ENCODE results near the gene IDH3G.

IDH3G gene

DNA sequence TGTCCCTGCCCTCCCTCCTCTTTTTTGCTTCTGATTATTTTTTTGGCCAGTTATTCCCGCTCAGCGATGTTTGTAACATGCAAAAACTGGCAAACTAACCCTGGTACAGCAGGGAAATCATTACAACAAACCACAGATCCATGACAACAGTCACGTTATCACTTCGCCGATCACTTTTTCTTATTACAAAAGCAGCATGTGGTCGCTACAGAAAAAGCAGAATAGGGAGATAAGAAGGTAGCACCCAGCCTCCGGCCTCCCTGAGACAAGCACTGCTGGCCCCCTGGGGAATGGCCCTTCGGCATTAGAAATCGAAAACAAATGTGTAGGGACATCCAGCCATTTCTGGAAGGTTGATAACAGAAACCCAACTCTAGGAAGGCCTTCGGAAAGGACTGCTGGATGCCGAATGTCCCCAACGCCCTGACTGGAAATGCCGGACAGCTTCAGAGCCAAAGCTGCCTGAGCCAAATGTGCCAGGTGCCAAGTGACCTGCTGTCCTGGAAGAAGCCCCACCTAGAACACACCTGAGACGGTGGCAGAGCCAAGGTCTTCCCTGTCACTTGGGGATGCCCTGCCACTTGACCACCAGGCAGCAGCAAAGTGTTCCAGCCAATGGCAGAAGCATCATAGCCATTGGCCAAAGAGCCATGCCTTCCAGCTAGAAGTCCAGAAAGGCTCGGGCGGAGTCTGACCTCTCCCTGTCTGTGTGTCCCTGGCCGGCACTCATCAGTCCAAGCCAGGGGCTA, 2.9 kb downstream of the IDH3G start:
- no peak for DNase-seq (ENCODE audit: low spot score)

DNA sequence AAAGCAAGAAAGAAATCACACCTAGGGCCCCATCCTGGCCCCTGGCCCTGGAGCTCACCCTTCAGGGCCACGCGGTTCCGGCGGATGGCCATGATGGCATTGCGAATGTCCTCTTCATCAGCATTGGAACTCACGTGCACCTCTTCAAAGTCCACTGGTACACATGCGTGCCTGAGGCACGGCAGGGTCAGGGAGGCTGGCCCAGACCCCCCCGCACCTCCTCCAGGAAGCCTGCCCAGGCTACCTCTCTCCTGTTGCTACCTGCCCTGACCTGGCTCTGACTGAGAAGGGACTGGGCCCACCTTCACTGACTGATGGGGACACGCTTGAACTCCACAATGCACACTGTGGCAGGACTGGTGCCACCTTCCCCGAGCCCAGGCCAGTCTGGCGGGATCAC, 4.5 kb downstream of the IDH3G start:
- DNase-seq (ENCODE audit: low spot score) = no peak

DNA sequence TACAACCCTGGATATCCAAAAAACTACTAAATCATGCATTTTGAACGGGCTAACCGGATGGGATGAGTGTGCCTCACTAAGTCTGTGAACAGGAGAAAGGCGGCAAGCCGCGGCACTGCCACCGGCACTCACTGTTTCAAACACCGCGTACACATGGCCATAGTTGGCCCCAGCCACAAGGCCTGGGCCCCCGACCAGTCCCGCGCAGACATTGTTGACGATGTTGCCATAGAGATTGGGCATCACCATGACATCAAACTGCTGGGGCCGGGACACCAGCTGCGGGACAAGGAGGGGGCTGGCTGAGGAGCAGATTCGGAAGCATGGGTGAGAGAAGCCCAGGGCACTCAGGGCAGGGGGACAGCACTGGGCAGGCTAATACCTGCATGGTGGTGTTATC, 7.5 kb downstream of the IDH3G start:
- no peak for DNase-seq (ENCODE audit: low spot score)

DNA sequence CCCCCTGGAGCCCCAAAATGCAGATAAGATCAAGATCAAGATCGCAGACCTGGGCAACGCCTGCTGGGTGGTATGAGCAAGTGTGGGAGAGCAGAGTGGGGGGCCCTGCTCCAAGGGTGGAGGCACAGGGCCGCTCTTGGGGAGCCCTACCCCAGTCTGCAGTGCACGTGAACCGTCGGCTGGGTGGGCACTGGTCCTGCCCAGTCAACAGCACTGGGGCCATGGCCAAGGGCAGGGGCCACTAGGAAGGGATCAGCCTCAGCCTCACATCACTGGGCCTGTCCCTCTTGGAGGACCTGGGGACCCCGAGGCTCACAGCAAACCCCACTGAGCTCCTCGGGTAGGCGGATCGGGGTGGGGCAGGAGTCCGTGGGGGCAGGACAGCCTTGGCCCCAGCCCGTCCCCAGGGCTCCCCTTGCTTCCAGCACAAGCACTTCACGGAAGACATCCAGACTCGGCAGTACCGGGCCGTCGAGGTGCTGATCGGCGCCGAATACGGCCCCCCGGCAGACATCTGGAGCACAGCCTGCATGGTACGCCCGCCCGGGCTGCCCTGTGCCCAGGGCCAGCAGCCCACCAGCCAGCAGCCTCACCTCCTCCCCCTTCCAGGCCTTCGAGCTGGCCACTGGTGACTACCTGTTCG, 9.7 kb downstream of the IDH3G start:
- no peak for DNase-seq (ENCODE audit: low spot score)

DNA sequence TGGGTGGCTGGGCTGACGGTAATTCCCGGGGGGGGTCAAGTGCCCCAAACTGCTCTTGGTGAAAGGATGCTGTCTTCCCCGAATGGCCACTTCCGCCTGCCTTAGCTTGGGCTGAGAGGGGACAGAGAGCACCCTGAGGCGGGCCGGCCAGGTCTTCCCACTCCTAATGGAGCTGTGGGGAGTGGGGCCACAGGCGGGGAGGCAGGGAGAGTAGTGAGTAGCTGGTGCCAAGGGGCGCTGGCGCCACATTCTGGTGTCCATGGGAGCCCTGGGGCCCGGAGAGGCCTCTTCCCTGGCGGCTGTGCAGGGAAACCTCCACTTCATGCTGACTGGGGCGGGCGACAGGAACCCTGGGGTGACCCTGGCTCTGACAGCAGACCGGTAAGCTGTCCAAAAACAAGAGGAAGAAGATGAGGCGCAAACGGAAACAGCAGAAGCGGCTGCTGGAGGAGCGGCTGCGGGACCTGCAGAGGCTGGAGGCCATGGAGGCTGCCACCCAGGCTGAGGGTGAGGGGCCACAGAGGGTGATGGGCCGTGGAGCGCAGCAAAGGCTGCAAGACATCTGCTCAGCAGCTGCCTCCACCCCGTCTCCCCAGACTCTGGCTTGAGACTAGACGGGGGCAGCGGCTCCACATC, 10.7 kb downstream of the IDH3G start:
- no peak for DNase-seq (ENCODE audit: low spot score)

DNA sequence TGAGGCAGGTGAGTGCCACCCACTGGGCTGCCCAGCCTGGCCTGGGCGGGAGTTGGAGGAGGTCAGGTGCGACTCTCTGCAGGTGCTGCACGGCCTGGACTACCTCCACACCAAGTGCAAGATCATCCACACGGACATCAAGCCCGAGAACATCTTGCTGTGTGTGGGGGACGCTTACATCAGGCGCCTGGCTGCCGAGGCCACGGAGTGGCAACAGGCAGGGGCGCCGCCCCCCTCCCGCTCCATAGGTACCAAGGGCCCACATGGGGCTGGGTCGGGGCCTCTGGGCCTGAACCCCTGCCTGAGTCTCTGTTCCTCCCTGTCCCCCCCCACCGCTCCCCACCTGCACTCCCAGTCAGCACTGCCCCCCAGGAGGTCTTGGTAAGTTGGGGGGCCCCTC, 11.3 kb downstream of the IDH3G start:
- DNase-seq (ENCODE audit: low spot score) = no peak

DNA sequence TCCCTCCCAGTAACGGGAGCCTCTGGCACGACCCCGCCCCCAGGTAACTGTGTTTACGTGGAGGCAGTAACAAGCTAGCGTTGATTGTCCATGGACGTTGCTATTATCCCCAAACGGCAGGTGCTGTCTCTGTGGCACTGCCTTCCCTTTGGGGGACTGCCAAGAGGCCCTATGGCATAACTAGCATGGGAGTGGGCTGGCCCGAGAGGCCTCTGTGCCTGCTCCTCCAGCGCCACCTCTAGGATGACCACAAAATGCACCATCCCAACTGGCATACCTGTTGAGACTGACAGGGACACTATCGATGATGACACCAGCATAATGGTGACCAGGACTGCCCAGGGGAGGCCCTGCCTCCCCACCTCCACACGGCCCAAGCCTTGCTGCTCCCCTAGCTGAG, 11.9 kb downstream of the IDH3G start:
- DNase-seq (ENCODE audit: low spot score) = no peak

DNA sequence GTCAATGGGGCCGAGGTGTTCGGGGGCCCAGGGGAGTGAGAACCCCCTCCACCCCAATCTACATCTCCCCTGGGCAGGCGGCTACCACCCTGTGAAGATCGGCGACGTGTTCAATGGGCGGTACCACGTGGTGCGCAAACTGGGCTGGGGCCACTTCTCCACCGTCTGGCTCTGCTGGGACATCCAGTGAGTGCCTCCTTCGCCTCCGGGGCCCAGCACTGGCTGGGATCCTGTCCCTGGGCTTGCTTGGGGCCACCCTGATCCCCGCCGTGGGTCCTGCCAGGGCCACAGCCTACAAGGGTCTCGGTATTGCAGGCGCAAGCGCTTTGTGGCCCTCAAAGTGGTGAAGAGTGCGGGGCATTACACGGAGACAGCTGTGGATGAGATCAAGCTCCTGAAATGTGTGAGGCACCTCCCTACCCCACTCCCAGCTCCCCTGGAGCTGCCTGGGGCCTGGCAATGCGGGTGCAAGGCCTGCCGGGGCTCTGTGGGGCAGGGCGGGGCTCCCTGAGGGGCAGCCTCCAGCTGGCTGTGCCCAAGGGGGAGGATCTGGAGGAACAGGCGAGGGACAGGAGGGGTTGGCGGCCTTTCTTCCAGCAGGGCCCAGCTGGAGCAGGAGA, 12.6 kb downstream of the IDH3G start:
- DNase-seq (ENCODE audit: low spot score) = no peak

DNA sequence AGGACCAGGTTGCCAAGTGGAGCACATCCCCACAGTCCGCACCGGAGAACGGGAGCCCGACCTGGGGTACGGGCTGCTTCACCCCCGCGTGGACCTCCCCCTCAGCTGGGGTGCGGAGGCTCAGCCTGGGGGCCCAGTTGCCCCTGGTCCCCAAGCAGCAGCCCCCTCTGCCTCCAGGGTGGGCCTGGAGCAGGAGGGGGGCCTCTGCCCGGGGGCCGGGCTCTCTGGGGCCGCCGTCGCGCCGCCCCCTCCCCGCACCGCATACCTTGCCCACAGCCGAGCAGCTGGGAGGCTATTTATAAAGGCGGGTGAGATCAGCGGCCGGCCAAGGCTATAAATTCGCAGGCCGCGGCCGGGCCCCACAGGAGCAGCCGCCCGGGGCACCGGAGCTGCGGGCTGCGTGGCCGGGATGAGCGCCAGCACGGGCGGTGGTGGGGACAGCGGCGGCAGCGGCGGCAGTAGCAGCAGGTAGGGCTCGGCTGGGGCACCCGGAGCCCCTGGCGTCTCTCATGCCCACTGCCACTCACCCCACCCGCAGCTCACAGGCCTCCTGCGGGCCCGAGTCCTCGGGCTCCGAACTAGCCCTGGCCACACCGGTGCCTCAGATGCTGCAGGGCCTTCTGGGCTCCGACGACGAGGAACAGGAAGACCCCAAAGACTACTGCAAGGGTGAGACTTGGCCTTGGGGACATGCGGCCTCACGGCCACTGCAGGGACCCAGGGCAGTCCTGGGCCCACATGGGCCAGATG, 13.3 kb downstream of the IDH3G start, which contains the start of gene SRPK3:
Gene SRPK3 (plus strand): TSS at position 364 of the 750 bp plus-strand sequence. CDS start 46 bp downstream, at position 410.
- no peak for DNase-seq (ENCODE audit: low spot score)

DNA sequence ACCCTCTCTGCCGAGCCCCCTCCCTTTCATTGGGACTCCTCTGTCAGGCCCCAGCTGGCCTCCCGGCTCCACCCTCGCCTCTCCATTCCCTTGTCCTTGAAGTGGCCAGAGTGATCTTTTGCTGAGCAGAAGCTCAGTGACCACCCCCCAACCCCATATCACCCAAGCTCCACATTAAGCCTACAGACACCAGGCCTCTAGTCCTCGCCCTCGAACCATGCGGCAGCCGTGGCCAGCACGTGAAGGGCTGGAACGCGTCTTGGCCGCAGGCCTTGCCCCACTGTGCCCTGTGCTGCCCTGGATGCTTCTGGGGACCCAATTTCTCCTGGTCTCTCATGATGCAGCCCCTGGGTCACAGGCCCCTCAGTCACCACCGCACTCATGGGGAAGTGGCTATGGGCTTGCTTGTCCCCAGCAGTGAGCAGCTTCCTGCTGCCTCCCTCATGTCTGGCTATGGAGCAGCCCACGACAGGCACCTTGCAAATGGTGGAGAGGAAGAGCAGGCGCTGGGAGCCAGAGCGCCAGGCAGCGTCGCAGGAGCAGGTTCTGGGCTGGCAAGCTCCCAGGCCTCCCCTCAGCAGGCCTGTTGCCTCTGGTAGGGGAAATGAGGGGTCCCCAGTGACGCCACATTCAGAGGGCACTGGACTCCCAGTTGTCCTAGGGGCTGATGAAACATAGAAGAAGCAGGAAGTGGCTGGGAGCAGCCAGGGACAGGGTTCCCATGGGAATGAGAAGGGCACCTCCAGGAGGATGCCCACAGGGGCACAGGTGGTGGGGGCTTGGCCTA, 14.1 kb downstream of the IDH3G start:
- DNase-seq (ENCODE audit: low spot score) = no peak

DNA sequence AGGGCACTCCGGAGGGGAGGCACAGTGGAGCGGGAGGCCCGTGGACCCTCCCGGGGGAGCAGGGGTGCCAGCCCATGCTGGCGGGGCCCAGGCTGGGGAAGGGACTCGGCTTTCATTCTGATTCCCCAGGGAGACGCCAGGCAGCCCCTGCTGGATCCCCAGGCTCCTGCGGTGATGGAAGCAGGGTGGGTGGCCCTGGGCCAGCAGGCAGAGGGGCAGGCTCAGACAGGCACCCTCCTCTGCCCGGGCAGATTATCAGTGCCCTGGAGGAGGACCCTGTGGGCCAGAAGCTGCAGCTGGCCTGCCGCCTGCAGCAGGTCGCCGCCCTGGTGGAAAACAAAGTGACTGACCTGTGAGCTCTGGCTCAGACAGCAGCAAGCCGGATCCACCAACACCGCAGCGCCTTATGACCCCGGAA, 15.5 kb downstream of the IDH3G start:
- no peak for DNase-seq (ENCODE audit: low spot score)

DNA sequence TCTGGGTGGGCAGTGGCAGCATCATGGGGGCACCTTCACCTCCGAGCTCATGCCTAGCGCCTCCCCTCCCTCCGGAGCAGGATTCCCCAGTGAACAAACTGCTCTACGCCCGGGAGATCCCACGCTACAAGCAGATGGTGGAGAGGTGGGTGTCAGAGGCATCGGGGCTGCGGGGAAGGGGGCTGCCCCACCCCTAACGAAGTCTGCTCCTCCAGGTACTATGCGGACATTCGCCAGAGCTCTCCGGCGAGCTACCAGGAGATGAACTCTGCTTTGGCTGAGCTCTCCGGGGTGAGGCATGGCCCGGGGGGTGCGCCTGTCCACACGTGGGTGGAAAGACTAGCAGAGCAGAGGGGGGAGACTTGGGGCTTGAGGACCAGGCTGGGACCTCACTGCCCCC, 16.0 kb downstream of the IDH3G start:
- DNase-seq (ENCODE audit: low spot score) = no peak

DNA sequence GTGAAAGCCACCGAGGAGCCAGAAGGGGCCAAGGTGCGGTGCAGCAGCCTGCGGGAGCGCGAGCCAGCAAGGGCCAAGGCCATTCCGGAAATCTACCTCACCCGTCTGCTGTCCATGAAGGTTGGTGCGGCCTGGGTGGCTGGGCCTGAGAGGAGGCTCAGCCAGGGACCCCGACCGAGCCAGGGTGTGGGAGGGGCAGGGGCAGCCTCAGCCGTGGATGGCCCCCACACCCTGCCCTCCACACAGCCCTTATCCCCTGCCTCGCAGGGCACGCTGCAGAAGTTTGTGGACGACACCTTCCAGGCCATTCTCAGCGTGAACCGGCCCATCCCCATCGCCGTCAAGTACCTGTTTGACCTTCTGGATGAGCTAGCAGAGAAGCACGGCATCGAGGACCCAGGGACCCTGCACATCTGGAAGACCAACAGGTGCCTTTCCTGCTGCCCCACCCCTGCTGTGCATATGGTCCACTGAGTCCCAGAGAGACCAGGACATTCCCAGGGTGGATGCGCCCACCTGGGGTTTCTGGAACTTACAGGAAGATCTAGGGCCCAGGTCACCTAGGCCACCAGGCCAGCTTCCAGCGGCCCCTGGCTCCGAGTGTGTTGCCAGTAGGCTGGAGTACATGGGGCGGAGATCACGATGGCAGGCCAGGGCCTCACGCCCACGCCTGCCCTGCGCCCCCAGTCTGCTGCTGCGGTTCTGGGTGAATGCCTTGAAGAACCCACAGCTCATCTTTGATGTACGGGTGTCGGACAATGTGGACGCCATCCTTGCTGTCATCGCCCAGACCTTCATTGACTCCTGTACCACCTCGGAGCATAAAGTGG, 16.7 kb downstream of the IDH3G start:
- DNase-seq (ENCODE audit: low spot score) = no peak

DNA sequence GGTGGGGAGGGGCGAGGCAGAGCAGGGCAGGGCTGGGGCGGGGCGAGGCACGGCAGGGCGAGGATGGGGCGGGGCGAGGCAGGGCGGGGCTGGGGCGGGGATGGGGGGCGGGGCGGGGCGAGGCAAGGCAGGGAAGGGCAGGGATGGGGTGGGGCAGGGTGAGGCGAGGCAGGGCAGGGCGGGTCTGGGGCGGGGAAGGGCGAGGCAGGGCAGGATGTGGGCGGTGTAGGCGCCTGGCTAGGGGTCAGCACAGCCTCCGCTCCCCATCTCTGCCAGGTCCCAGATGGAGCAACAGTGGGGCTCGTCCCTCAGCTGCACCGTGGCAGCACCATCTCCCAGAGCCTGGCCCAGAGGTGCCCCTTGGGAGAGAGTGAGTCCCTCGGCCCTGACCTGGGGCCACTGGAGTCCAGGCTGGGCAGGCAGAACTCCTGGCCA, 17.5 kb downstream of the IDH3G start:
- DNase-seq (ENCODE audit: low spot score) = no peak

DNA sequence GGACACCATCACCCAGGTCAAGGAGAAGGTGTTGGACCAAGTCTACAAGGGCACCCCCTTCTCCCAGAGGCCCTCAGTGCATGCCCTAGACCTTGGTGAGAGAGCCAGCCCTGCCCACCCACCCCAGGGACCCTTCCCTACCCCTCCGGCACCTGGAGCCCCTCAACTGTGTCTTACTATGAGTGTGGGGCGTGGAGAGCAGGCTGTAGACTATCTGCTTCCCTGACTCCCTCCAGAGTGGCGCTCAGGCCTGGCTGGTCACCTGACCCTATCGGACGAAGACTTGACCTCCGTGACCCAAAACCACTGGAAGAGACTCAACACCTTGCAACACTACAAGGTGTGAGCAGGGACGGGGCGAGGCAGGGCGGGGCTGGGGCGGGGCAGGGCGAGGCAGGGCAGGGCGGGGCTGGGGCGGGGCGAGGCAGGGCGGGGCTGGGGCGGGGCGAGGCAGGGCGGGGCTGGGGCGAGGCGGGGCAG, 18.0 kb downstream of the IDH3G start:
- no peak for DNase-seq (ENCODE audit: low spot score)

DNA sequence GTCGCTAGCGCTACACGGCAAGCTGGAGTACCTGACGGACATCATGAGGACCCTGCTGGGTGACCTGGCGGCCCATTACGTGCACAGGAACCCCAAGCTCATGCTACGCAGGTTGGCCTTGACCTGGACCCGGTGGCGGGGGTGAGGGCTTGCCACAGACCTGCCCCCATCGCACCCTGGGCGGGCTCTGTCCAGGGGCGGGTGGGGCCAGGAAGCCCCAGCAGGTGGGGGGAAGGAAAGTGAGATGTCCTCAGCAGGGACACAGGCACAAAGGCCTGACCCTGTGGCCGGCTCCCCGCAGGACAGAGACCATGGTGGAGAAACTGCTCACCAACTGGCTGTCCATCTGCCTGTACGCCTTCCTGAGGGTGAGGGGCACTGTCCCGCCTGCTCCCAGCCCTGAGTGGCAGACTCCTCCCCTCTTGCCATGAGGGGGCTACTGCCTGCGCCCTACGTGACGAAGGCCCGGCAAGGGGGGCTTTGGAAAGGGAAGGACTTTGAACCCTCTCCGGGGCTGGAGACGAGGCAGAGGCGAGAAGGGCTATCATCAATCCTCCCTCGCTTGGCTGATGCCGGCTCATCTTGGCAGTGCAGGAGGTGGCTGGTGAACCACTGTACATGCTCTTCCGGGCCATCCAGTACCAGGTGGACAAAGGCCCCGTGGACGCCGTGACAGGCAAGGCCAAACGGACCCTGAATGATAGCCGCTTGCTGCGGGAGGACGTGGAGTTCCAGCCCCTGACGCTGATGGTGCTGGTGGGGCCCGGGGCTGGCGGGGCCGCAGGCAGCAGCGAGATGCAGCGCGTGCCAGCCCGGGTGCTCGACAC, 18.7 kb downstream of the IDH3G start:
- DNase-seq (ENCODE audit: low spot score) = no peak

DNA sequence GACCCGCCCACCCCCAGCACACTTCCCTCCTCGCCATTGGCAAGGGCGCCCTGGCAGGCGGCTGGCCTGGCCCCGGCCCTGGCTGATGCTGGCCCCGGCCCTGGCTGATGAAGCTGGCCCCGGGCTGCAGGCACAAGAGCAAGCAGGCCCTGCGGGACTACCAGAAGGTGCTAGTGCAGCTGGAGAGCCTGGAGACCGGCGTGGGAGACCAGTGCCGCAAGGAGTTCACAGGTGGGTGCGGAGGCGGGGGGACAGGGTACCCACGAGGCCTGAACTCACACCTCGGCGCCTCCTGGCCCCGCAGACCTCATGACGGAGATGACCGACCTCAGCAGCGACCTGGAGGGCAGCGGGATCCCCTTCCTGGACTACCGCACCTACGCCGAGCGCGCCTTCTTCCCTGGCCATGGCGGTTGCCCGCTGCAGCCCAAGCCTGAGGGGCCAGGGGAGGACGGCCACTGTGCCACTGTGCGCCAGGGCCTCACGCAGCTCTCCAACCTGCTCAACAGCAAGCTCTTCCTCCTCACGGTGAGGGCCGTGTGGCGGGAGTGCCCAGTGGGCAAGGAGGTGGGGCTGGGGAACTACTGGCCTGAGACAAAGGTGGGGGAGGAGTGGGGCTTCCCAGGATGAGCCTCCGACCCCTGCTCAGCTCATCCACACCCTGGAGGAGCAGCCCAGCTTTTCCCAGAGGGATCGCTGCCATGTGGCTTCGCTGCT, 19.4 kb downstream of the IDH3G start:
- no peak for DNase-seq (ENCODE audit: low spot score)
